Measurements from ENCODE around the gene TMEM106C. TPM values are rescaled to one million over a fixed set of nuclear protein-coding genes. Genes with fewer than 3 reads are reported as not detected.

The TMEM106C gene
- total and polyA plus RNA-seq, 2 of the 4 experiments (the other 2 are of a cell fraction): 72.1 to 74.6 TPM

DNA sequence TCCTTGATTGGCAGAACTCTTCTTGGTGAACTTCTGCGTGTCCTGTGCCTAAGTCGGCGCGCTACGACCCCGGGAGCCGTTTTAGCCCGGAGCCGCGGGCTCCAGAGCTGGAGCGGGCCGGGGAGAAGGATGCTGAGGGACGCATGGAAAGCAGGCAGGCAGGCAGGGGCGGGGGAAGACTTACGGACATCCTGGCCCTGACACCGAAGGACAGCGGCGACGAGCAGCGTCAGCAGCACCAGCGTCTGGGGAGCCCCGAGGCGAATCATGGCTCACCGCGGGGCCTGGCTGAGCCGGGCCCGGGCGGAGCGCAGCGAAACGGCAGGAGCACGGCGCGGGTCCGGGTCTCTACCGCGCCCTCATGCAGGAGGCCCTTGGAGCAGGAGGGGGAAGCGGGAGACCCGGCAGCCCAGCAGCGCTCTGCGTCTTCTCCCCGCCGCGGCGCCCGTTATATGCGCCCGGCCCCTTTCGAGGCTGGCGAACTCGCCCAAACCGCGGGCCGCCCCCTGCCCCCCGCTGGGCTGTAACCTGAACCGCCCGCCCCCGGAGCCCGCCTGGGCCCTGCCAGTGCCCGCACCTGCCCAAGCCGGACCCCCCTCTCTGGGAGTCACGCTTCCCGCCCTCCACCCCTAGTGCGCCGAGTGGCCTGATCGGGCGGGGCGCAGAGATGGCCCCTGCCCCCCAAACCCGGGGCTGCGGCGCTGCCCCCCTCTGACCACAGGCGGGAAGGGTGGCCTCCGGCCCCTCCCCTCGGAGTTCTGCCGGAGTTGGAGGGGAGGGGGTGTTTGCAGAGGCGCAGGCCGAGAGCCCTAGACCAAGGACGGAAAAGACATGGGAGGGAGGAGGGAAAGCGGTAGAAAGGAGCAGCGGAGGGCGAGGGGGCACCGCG is 40.9 kb downstream of the TMEM106C start, which contains the start of gene COL2A1 (continued):
- TF ChIP-seq NFE2L2 (IDR thresholded peaks at IDR 0.05; ENCODE audit: low read depth, low read length) (no peak), MAZ (IDR thresholded peaks at IDR 0.05; ENCODE audit: borderline replicate concordance, low read depth, low read length) (no peak), FOS (IDR thresholded peaks at IDR 0.05; ENCODE audit: low read depth, low read length) (no peak), BHLHE40 (IDR thresholded peaks at IDR 0.05; ENCODE audit: low read depth, low read length) (no peak)
- TF ChIP-seq, protein P1, sequence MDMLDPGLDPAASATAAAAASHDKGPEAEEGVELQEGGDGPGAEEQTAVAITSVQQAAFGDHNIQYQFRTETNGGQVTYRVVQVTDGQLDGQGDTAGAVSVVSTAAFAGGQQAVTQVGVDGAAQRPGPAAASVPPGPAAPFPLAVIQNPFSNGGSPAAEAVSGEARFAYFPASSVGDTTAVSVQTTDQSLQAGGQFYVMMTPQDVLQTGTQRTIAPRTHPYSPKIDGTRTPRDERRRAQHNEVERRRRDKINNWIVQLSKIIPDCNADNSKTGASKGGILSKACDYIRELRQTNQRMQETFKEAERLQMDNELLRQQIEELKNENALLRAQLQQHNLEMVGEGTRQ (IDR thresholded peaks at IDR 0.05; ENCODE audit: low read depth, low read length): no peak

Measured in IMR-90 (cell line).